Bronchial smooth muscle cell (primary cell): Measurements from ENCODE around the gene C6orf163. TPM values are rescaled to one million over a fixed set of nuclear protein-coding genes. Genes with fewer than 3 reads are reported as not detected.

Experiments
- total RNA-seq: library from RNA; depleted of rRNA; stranded (reverse); fragments of >200 nt; gene quantifications from 2 replicates; pipeline ENCODE4 v1.2.1, GENCODE V29; 2014

The C6orf163 gene
- 1.4 and 2.4 TPM in 2 replicates for total RNA-seq

GRCh38 chr6:87344731-87345130, at the start of gene C6orf163:
Gene C6orf163, plus strand, starts transcription at chr6:87344813. Its CDS starts 287 bp downstream, at chr6:87345100.

DNA sequence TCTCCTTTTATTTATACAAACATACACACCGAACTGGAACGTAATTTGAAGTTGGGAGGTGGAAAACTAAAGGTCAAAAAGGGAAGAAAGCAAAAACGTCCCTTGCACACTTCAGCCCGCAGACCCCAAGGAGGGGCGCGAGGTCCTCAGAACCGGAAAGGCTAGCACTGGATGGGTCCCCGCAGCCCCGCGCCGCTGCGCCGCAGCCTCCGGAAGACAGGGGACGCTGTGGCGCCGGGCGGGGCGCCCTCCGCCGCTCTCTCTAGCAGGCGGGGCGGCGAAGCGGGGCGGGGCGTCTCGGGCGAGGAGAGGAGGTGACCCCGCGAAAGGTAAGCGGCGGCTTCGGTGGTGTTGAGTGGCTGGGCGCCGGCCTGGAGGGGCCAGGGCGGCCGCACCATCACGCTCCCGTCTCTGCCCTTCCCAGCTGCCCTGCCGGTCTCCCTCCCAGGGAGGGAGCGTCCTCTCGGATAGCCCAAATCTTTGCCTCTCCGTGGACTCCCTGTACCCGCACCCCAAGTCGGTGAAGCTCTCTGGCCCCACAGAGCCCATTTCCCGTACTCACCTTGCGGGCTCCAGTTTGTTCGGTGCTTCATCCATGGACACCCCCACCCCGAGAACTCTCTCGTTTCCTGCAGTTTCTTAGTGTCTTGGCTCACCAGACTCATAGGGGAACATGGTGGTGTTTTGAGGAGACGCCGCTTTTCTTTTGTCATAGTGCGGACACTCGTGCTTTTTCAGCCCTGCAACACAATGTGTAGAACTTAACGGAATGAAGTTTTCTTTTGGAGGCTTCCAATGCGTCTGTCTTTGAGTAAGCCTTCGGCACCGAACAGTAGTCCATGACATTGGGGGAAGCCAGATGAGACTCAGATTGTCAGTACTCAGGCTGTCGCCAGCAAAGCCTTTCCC, 22.1 kb upstream of the C6orf163 start, which contains the start of gene SMIM8:
Gene SMIM8, plus strand, starts transcription at position 285 of the 909 bp plus-strand sequence. CDS start 14,444 bp downstream, outside the sequence.

DNA sequence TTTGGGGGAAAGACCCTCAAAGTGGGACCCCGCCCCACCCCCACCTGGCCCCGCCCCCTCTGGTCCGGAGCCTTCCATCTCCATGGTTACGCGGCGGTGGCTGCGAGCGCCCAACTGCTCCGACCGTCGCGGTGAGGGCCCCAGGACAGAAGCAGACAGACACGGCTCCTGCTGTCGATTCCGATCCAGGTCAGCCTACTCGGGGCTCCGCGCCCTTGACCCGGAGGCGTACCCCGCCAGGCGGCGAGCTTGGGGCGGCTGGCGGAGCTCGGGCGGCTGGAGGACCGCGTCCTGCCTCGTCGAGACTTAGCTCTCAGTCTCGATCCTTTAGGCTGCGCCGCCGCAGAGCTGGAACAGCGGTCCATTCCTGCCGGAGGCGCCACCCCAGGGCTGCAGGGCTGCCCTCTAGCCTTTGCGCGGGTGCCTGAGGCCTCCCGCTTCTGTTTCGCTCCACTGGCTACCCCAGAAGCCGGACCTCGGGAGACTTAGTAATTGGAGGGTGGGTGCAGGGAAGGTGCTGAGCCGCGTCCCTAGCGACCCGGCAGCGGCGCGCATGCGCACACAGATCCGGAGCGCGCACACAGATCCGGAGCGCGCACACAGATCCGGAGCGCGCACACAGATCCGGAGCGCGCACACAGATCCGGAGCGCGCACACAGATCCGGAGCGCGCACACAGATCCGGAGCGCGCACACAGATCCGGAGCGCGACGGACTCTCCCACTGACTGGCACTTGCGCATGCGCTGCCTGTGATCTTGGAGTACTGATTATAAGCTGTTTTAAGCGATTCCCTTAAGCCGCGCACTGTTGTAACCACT, 63.5 kb downstream of the C6orf163 start, which contains the start of gene CFAP206:
Gene CFAP206, plus strand, starts transcription at position 72 of the 820 bp plus-strand sequence. CDS start 1,868 bp downstream, outside the sequence.

Other genes starting within 250 kb of the C6orf163 start
- 0.16 TPM in 1 of 2 replicates, not detected in the other for gene CGA, start 249.7 kb upstream of the C6orf163 start, total RNA-seq
- 18.9 and 21.7 TPM in 2 replicates for gene ZNF292, start 189.2 kb upstream of the C6orf163 start, total RNA-seq
- gene SMIM8, start 22.2 kb upstream of the C6orf163 start, total RNA-seq = 4.9 and 6.5 TPM in 2 replicates
- gene GJB7, start 15.5 kb upstream of the C6orf163 start, total RNA-seq = not detected in 2 replicates
- 0.16 and 0.34 TPM in 2 replicates for gene CFAP206, start 63.2 kb downstream of the C6orf163 start, total RNA-seq
- 18.3 and 19.2 TPM in 2 replicates for gene SLC35A1, start 128.2 kb downstream of the C6orf163 start, total RNA-seq
- 27.4 and 45.6 TPM in 2 replicates for gene RARS2, start 245.2 kb downstream of the C6orf163 start, total RNA-seq
- gene ORC3, start 245.3 kb downstream of the C6orf163 start, total RNA-seq = 14.7 and 16.9 TPM in 2 replicates